ENCODE results near the gene EBI3.
"Not testable (repeated sequence)": the region's sequence is repeated elsewhere in the genome, so short reads cannot be mapped to it uniquely, and the experiment has no call there.

The EBI3 gene

GRCh38 chr19:4200940-4201542 lies 28.3 kb upstream of the EBI3 start:
- no peak for DNase-seq (ENCODE audit: low read depth in 3 of 3)

- DNase-seq (ENCODE audit: low read depth in 3 of 3): no peak
Measured at GRCh38 chr19:4201798-4202197, 27.5 kb upstream of the EBI3 start.

- DNase-seq (ENCODE audit: low read depth in 3 of 3): no peak
Measured at GRCh38 chr19:4206818-4207484, 22.4 kb upstream of the EBI3 start.

- no peak for DNase-seq (ENCODE audit: low read depth in 3 of 3)
Measured at GRCh38 chr19:4208385-4209094, 20.8 kb upstream of the EBI3 start.

GRCh38 chr19:4210166-4210731 lies 19.1 kb upstream of the EBI3 start:
- DNase-seq (ENCODE audit: low read depth in 3 of 3): no peak

GRCh38 chr19:4213116-4213515 lies 16.2 kb upstream of the EBI3 start:
- no peak for DNase-seq (ENCODE audit: low read depth in 3 of 3)

- DNase-seq (ENCODE audit: low read depth in 3 of 3): no peak
Measured at GRCh38 chr19:4215807-4216206, 13.5 kb upstream of the EBI3 start.

GRCh38 chr19:4216846-4217245 lies 12.5 kb upstream of the EBI3 start:
- DNase-seq (ENCODE audit: low read depth in 3 of 3): no peak

GRCh38 chr19:4217429-4218264 lies 11.7 kb upstream of the EBI3 start:
- no peak for DNase-seq (ENCODE audit: low read depth in 3 of 3)

GRCh38 chr19:4218523-4218922 lies 10.8 kb upstream of the EBI3 start:
- DNase-seq (ENCODE audit: low read depth in 3 of 3): not testable (repeated sequence)

- DNase-seq (ENCODE audit: low read depth in 3 of 3): no peak
Measured at GRCh38 chr19:4220188-4220587, 9.1 kb upstream of the EBI3 start.

GRCh38 chr19:4224470-4224869 lies 4.9 kb upstream of the EBI3 start:
- DNase-seq (ENCODE audit: low read depth in 3 of 3): no peak

- no peak for DNase-seq (ENCODE audit: low read depth in 3 of 3)
Measured at GRCh38 chr19:4225885-4226284, 3.4 kb upstream of the EBI3 start.

- no peak for DNase-seq (ENCODE audit: low read depth in 3 of 3)
Measured at GRCh38 chr19:4227771-4228170, 1.6 kb upstream of the EBI3 start.

GRCh38 chr19:4228765-4229178 lies 551 bp upstream of the EBI3 start:
- no peak for DNase-seq (ENCODE audit: low read depth in 3 of 3)

GRCh38 chr19:4230237-4230636 lies 914 bp downstream of the EBI3 start:
- DNase-seq (ENCODE audit: low read depth in 3 of 3): not testable (repeated sequence)

GRCh38 chr19:4231521-4231920 lies 2.2 kb downstream of the EBI3 start:
- DNase-seq (ENCODE audit: low read depth in 3 of 3): not testable (repeated sequence)

- not testable (repeated sequence) for DNase-seq (ENCODE audit: low read depth in 3 of 3)
Measured at GRCh38 chr19:4232139-4232538, 2.8 kb downstream of the EBI3 start.

GRCh38 chr19:4232614-4233281 lies 3.4 kb downstream of the EBI3 start:
- no peak for DNase-seq (ENCODE audit: low read depth in 3 of 3)

- DNase-seq (ENCODE audit: low read depth in 3 of 3): peak; percentile 46 to 77 (median 57)
Measured at GRCh38 chr19:4233282-4233853, 4.0 kb downstream of the EBI3 start.
